NOMO-1 treated with dmso at 0.1 percent for 144 hours (cell line): ENCODE data around the gene SLC5A3.

Experiments used
- DNase-seq: peaks from one replicate; lab custom pipeline; 2025; ENCODE audit not compliant: unreplicated experiment; lab: John Stamatoyannopoulos, UW

Gene SLC5A3

GRCh38 chr21:34094949-34095348 is 21.6 kb downstream of the SLC5A3 start:
- DNase-seq: no peak

GRCh38 chr21:34097442-34097841 is 24.1 kb downstream of the SLC5A3 start:
- no peak for DNase-seq

- no peak for DNase-seq
These were observed 27.0 kb downstream of the SLC5A3 start for GRCh38 chr21:34100337-34100736.

DNA sequence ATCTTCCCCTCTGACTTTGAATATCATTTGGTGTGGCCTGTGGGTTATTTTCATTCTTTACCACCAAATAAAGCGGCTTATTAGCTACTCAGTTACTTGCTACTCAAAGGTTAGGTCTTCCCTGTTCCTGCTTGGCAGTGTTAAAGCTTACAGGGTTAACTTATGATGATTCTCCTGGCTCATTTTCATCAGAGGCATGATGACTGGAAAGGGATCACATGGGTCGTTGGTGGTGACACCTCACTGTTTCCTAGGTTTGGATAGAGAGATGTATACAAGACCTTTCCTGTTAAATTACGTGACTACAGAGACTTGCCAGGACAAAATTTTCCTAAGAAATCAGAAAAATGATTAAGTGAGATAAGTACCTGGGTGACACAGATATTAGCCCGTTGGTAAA is 27.4 kb downstream of the SLC5A3 start:
- no peak for DNase-seq

- DNase-seq: no peak
These were observed 32.7 kb downstream of the SLC5A3 start for GRCh38 chr21:34105947-34106541.

DNA sequence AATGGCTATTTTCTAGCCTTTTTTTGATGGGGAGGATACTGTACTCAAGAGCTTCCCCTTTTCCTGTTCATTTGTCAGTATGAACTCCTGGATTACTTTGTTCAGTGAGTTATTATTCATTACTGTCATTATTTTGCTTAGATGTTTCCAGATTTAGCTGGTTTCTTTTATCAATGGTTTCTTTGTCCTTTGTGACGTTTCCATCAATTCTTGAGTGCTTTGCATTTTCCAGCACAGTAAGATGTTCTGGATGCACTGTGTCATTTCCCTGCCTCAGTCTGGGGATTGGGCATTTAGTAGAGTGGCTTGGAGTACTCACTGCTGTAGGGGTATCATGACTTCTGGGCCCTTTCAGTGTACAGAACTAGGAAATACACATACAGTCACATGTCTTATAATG is 34.2 kb downstream of the SLC5A3 start:
- no peak for DNase-seq

GRCh38 chr21:34109075-34109474 is 35.7 kb downstream of the SLC5A3 start:
- DNase-seq: no peak

DNA sequence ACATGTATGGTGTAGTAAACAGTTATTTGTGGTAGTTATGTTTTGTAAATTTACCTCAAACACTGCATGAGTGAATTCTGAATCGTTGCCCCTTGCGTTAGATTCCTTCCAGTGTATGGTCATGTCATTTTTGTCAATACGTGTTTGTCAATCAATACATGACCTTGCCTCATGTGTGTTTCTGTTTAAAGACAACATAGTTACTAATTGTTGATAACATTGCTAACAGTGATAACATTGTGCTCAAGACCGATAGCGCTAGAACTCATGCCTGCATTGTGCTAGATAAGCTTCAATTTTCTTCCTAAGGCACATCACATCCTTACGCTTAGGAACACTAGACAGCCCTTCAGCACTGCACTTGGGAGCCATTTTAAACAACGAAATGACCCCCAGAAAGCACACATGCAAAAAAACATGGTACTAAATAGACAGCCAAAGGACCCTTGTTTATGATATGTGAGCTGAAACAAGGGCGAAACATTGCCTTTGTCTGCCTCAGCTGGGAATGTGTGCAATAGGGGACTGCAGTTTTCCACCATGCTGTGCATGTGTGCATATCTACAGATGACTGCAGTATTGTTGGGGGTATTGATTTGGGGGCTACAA is 37.3 kb downstream of the SLC5A3 start:
- DNase-seq: no peak

- DNase-seq: no peak
These were observed 39.1 kb downstream of the SLC5A3 start for GRCh38 chr21:34112316-34113033.

GRCh38 chr21:34113842-34114241 is 40.5 kb downstream of the SLC5A3 start:
- DNase-seq: no peak

- no peak for DNase-seq
These were observed 41.8 kb downstream of the SLC5A3 start for GRCh38 chr21:34115160-34115559.

DNA sequence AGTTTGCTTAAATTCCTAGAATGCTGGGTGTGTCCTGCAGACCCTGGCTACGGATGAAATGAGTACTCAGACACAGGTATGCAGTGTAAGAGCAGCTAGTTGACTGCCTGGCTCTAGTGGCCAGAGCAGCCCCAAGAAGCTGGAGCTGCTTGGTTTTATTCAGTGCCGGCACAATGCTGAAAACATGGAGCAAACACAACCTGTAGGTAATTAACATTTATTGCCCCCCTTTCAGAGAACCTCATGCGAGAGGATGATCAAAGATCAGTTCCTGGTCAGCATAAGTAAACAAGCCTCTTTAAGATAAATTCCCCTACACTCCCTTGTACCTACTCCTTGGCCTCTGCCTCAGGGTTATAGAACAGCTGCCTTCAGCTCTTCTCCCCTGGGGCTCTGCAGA is 43.2 kb downstream of the SLC5A3 start:
- no peak for DNase-seq

DNA sequence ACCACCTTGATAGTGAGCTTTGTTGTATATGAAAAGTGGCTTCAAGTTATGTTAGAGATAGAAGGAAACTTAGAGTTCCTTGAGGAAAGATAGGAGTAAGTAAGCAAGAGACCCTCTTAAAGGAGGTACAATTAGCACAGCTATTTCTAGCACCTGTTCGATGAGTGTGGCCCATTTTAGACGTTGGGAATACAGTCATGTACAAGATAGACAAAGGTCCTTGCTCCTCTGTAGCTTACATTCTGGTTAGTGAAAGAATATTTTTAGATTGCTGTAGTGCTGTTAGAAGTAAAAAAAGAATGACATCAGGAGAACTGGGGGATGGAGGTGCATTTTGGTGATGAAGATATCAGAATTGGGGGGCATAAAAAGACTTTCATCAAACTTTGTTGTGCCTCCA is 47.5 kb downstream of the SLC5A3 start:
- no peak for DNase-seq

DNA sequence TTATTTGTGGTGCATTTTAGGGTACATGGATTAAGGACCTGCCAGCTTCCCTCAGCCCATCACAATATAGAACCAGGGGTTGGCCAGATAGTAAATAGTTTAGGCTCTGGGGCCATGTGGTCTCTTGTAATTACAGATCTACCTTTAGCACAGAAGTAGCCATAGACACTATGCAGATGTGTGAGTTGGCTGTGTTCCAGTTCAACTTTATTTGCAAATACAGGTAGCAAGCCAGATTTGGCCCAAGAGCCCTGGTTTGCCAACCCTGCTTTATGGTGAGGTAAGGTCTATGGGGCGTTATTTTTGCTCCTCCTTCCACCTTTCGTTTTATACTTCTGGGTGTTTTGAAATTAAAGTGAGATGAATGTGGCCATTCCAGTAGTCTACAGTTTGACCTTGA is 48.7 kb downstream of the SLC5A3 start:
- DNase-seq: no peak
